Measurements from ENCODE around the gene IGSF21. TPM values are rescaled to one million over a fixed set of nuclear protein-coding genes. Genes with fewer than 3 reads are reported as not detected.

IGSF21 gene
- total RNA-seq, 1 donor from 2014 or later: 1.3 TPM

DNA sequence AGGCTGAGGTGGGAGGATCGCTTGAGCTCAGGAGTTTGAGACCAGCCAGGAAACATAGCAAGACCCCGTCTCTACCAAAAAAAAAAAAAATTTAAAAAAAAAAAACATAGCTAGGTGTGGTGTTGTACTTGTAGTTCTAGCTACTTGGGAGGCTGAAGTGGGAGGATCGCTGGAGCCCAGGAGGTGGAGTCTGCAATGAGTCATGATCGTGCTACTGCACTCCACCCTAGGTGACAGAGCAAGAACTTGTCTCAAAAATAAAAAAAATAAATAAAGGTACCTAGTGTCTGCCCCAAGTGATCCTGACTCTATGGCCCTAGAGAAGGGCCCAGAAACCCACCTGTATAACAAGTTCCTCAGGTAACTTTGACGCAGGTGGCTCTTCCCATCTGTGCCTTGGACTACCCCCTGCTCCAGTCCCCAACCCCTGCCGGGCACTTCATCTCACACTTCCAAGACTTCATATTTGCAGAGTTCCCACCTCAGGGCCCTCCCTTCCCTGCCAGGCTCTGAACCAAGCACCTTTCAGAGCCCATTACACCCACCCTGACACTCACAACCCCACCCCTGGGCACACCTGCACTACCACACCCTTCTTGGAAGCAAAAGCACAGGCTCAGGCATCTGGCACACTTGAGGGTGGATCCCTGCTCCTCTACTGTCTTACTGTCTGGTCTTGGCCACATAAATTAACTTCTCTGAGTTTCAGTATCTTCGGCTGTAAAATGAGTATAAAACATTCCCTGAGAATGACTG, 292.9 kb downstream of the IGSF21 start:
- Mint-ChIP-seq H3K27ac (ENCODE audit: unreplicated experiment) (no peak overlapping the region), H3K4me3 (ENCODE audit: unreplicated experiment) (no peak overlapping the region), H3K27me3 (ENCODE audit: unreplicated experiment) (peaks cover 3% of the 10 kb centered on the region), H3K4me1 (ENCODE audit: low read depth, unreplicated experiment) (no peaks in the 10 kb centered on the region), H3K36me3 (ENCODE audit: unreplicated experiment) (no peaks in the 10 kb centered on the region), H3K9me3 (ENCODE audit: unreplicated experiment) (peaks cover 2% of the 10 kb centered on the region)
- TF ChIP-seq, protein P1, sequence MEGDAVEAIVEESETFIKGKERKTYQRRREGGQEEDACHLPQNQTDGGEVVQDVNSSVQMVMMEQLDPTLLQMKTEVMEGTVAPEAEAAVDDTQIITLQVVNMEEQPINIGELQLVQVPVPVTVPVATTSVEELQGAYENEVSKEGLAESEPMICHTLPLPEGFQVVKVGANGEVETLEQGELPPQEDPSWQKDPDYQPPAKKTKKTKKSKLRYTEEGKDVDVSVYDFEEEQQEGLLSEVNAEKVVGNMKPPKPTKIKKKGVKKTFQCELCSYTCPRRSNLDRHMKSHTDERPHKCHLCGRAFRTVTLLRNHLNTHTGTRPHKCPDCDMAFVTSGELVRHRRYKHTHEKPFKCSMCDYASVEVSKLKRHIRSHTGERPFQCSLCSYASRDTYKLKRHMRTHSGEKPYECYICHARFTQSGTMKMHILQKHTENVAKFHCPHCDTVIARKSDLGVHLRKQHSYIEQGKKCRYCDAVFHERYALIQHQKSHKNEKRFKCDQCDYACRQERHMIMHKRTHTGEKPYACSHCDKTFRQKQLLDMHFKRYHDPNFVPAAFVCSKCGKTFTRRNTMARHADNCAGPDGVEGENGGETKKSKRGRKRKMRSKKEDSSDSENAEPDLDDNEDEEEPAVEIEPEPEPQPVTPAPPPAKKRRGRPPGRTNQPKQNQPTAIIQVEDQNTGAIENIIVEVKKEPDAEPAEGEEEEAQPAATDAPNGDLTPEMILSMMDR (IDR thresholded peaks at IDR 0.05; ENCODE audit: partially characterized antibody, unreplicated experiment): no peak
- DNase-seq: no peak

GRCh38 chr1:18401921-18402320, 294.3 kb downstream of the IGSF21 start:
- H3K27me3 Mint-ChIP-seq (ENCODE audit: unreplicated experiment): peaks cover 3% of the 10 kb centered on the region
- TF ChIP-seq, protein P1 (IDR thresholded peaks at IDR 0.05; ENCODE audit: partially characterized antibody, unreplicated experiment): no peak

GRCh38 chr1:18404460-18404859, 296.9 kb downstream of the IGSF21 start:
- Mint-ChIP-seq H3K9me3 (ENCODE audit: unreplicated experiment) (peaks cover 4% of the 10 kb centered on the region), H3K4me3 (ENCODE audit: unreplicated experiment) (no peak overlapping the region), H3K27me3 (ENCODE audit: unreplicated experiment) (peaks cover 2% of the 10 kb centered on the region), H3K27ac (ENCODE audit: unreplicated experiment) (no peak overlapping the region), H3K4me1 (ENCODE audit: low read depth, unreplicated experiment) (no peaks in the 10 kb centered on the region), H3K36me3 (ENCODE audit: unreplicated experiment) (no peaks in the 10 kb centered on the region)
- DNase-seq: no peak
- TF ChIP-seq, protein P1 (IDR thresholded peaks at IDR 0.05; ENCODE audit: partially characterized antibody, unreplicated experiment): no peak

More at GRCh38 chr1:18401921-18402320, 294.3 kb downstream of the IGSF21 start:
- DNase-seq: no peak
- H3K36me3 Mint-ChIP-seq (ENCODE audit: unreplicated experiment): no peaks in the 10 kb centered on the region
- peaks cover 2% of the 10 kb centered on the region for H3K9me3 Mint-ChIP-seq (ENCODE audit: unreplicated experiment)
- H3K27ac Mint-ChIP-seq (ENCODE audit: unreplicated experiment): no peak overlapping the region
- H3K4me3 Mint-ChIP-seq (ENCODE audit: unreplicated experiment): no peak overlapping the region
- H3K4me1 Mint-ChIP-seq (ENCODE audit: low read depth, unreplicated experiment): no peaks in the 10 kb centered on the region

- H3K27me3 Mint-ChIP-seq (ENCODE audit: unreplicated experiment): no peaks in the 10 kb centered on the region
- no peak for DNase-seq
- no peak overlapping the region for H3K27ac Mint-ChIP-seq (ENCODE audit: unreplicated experiment)
- H3K4me3 Mint-ChIP-seq (ENCODE audit: unreplicated experiment): no peak overlapping the region
- TF ChIP-seq, protein P1 (IDR thresholded peaks at IDR 0.05; ENCODE audit: partially characterized antibody, unreplicated experiment): no peak
- peaks cover 12% of the 10 kb centered on the region for H3K36me3 Mint-ChIP-seq (ENCODE audit: unreplicated experiment)
- peaks cover 10% of the 10 kb centered on the region for H3K9me3 Mint-ChIP-seq (ENCODE audit: unreplicated experiment)
- no peaks in the 10 kb centered on the region for H3K4me1 Mint-ChIP-seq (ENCODE audit: low read depth, unreplicated experiment)
Observed at GRCh38 chr1:18407166-18408045, 299.8 kb downstream of the IGSF21 start.
